Activated naive CD8-positive, alpha-beta T cell treated with anti-CD3 and anti-CD28 coated beads, Interleukin-2, amount 50 U/mL, for 16 hours (primary cell): ENCODE results near the gene CD300LG.
"Not testable (repeated sequence)": the region's sequence is repeated elsewhere in the genome, so short reads cannot be mapped to it uniquely, and the experiment has no call there.

Experiments
- DNase-seq: peaks from one replicate; pipeline ENCODE4 v3.0.0-alpha.2; 2020; ENCODE audit warnings: low read depth, low spot score

CD300LG gene

GRCh38 chr17:43878260-43879175 is 31.5 kb downstream of the CD300LG start:
- DNase-seq = peak; percentile 19

GRCh38 chr17:43879723-43880419 is 32.9 kb downstream of the CD300LG start:
- no peak for DNase-seq

DNA sequence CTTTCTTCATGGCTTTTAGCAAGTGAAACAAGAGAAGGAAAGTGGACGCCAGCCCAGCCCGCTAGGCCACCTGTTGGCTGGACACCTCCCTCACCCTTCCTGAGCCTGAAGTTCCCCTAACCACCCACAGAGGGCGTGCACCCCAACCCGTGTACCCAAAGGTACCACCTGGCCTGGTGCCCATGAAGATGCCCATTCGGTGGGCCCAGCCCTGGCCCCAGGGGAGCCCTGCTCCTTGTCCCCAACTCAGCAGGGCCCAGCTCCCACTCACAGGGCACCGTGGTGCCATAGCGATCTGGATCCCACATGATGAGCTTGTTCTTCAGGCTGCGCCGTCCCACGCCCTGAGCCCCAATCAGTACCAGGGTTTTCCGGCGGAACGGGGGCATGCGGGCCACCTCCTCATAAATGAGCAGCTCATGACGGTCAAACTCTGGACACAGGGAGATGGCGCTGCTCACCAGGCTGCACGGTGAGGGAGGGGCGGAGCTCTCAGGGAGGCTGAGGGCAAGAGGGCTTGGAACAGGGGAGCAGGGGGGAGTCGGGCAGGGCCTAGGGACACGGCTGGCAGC is 33.5 kb downstream of the CD300LG start:
- DNase-seq = peak; percentile 11

DNA sequence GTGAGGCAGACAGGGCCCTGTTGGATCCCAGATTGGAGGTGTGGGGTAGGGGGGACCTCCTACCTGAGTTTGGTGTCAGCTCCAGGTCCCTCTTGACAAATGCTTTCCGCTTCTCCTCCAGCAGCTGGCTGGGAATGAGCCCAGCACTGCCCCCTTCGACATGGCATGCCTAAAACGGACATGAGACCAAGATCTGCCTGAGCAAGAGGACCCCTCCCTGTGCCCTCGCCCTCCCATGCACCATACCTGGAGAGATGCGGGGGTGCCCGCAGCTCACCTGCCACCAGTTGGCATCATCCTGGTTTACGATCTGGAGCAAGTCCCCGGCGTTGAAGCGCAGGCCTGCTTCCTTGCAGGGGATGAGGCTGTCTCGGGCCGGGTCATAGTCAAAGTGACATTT is 34.2 kb downstream of the CD300LG start:
- DNase-seq = no peak

GRCh38 chr17:43881758-43882505 is 35.0 kb downstream of the CD300LG start:
- DNase-seq = no peak

DNA sequence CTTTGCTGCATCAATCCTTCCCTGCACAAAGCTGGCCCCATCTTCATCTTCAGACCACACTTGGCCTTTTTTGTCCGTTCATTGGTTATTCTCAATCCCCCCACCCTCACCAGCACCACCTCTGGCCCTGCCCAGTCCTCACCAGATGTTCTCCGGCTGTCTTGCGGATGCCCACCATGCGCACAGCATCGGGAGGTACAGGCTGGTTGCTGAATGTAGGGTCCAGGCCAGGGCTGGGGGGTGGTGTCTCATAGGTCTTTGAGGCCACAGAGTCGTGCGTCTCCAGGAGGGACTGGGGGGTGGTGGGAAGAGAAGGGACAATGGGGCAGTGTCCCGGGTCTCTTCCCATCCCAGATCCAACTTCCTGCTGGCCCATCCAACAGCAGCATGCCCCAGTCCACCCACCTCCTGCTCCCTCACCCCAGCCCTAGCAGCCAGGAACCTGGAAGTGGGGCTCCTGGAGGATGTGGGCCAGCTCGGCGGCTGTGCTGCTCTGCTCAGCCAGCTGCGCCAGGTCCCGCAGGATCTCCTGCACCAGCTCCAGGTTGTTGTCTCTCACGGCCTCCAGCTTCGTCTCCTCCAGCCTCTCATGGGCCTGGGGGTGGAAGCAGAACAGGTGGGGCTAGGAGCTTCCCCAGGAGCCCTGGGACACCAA is 35.9 kb downstream of the CD300LG start:
- DNase-seq = no peak

DNA sequence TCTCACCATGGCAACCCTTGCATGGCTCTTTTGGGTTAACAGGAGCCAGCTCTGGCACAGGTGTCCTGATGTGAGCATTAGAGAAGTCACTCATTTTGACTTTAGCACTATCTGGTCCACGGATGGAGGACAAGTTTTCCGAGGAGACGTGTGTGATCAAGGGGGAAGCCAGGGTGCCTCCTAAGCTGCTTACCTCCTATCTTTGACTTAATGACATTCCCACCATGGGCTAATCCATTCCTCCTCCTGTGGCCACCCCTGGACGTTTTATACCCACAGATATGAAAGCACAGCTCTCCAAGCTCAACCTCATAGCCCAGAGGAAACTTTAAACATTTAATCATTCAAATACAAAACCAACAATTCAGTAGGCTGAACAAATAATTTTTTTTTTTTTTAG is 41.6 kb downstream of the CD300LG start:
- DNase-seq = no peak

DNA sequence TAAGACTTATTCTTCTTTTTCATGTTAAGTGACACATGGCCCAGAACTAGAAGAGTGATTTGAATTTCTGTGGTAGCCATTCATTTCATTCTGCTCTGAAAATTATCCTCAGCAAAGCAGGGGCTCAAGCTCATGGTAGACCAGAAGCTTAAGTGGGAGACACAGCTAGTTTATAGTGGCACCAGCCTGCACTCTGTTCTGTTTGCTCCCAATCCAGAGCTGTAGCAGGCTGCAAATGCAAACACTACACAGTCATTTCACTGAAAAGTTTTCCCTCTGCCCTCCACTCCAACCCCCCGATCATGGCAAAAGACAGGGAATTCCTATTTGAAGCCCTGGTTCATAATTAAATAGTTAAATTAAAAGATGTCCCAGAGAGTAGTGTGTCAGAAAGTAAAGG is 43.3 kb downstream of the CD300LG start:
- no peak for DNase-seq

DNA sequence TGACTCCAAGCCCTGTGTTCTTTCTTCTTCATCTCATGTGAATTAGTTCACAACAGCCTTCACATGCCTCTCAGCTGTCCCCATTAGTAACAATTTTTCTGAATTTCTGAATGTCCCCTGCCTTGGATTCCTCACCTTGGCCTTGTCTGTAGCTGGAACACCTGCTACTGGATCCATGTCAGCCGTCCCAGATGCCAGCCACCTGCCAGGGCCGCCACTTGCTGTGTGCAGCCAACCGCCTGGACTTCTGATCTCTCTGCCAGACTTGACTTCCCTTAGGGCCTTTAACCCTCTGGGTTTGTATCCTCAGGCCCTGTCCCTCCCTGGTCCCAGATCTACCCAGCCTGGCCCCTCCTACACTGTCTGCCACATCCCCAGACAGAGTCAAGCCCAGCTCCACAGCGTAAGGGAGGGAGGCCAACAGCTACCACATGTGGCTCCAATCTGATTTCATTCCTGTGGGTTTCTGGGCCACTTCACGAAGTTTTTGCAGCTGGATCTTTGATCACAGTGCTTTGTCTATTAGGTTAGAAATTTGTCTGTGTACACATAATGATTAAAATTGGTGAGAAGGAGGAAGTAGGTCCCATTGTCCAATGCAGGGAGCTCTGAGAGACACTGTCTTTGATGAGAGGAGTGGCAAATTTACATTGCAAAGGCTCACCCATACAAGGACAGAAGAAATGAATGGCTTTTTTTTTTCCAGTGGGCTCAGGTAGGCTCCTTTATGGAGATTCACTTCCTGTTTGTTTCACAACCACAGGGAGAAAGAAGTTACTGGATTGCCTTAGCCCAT is 45.1 kb downstream of the CD300LG start:
- DNase-seq = no peak

- no peak for DNase-seq
Observed at GRCh38 chr17:43892647-43892952, 45.6 kb downstream of the CD300LG start.

GRCh38 chr17:43894494-43894893 is 47.5 kb downstream of the CD300LG start:
- DNase-seq = not testable (repeated sequence)

GRCh38 chr17:43897831-43898230 is 50.9 kb downstream of the CD300LG start:
- no peak for DNase-seq

- no peak for DNase-seq
Observed at GRCh38 chr17:43898446-43898845, 51.5 kb downstream of the CD300LG start.

- peak; percentile 65 for DNase-seq
Observed at GRCh38 chr17:43900183-43900857, 53.3 kb downstream of the CD300LG start.

DNA sequence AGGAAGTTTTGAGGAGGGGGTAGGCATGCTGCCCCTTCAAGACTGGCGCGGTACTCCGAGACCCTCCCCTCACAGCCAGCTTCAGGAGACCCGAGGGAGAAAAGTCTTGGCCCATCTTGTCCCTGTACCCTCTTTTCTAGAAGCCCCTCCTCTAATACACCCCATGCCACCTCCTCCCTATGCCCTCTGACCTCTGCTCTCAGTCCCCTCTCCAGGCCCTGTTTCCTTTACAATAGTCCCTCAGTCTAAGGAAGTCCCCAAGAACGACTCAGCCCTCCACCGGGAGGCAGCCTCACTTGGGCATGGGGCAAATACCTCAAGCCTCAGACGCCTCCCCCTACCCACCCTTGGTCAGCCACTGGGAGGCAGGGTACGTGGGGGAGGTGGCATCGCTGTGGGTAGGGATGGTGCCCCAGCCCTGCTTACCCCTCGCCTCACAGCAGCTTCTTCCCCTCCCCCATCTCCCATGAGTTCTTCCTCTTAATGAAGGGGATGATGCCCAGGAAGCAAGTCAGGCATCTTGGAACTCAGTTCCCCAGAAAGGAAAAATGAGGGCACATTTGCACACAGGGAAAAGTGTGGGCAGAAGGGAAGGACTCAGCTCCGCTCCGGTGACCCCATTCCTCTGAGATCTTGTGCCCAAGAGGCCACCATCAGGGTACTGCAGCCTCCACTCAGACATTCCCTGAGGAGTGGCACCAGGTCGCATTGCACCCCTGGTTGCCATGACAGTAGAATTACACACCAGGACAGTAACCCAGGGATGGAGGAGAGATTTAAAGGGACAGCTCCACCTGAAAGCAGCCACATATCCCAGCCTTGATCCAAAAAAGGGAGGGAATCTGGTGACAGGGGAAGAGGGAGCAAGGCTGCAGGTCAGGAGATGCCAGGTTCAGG is 54.1 kb downstream of the CD300LG start:
- no peak for DNase-seq

DNA sequence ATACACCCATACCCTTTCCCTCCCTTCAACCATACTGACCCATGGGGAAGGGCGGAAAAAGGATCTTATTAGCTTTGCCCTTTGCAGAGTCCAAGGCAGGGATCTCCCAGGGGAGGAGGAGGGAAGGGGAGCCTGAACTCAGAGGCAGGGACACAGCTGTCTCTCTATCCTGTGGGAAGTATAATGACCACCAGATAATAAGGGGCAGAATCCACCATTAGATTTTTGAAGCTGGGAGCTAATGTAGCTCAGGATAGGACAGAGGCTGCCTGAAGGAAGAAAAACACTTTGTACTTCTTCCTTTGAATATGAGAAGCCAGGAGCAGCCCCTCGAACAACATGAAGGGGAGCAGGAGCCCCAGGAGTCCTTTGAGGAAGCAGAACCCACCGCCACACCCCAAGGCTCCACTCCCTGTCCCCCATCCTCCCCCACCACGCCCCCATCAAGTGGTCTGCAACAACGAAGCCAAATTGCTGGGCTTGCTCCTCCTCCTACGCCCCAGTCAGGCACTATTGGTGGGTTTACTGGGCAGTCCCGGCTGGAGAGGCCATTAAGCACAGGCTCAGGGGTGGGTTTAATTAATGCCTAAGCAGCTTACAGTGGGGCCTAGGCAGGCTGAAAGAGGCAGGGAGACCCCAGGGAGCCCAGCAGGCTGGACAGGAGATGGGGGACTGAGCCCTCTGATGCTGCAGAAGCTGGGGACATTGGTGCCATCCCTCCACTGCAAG is 55.0 kb downstream of the CD300LG start:
- DNase-seq = no peak

DNA sequence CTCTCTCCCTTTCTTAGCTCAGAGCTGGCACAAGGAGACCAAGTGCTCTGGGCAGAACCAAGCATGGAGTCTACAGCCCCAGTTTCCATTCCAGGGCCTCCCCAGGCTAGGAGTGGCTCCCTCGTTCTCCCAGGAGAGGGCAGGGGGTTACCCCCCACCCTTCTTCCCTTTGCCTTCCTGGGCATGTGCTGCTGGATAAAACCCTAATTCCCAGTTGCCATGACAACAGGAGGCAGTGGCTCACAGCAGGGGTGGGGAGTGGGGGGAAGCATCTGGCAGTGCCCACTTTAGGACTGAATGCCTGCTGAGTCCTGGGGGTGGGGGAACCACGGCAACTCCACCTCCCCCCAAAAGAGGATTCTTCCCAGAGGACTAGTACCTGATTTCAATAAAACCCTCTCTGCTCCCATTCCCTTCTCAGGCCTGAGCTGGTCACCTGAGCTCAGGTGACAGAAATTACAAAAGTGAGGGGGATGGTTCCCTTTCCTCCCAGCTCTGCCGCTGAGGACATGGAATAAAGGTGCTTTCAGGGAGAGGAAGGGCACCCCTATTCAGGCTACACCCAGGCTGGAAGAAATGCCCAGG is 58.5 kb downstream of the CD300LG start:
- no peak for DNase-seq
